Measurements from ENCODE around the gene CDHR3.

- TF ChIP-seq CTCF (conservative IDR thresholded peaks at IDR 0.05; ENCODE audit: low read length), result no peak
- TF ChIP-seq EZH2phosphoT487 (IDR thresholded peaks at IDR 0.05; ENCODE audit: borderline replicate concordance), result no peak
These were observed 82.1 kb downstream of the CDHR3 start for GRCh38 chr7:106045139-106045538.

All from Loucy (cell line).